ENCODE data around the gene F7. TPM values are rescaled to one million over a fixed set of nuclear protein-coding genes. Genes with fewer than 3 reads are reported as not detected.

F7 gene
- not detected in 2 replicates for total RNA-seq

GRCh38 chr13:113105032-113105920 is at the start of gene F7:
Gene F7, plus strand, starts transcription at chr13:113105791. Its CDS starts 51 bp downstream, at chr13:113105842.

GRCh38 chr13:113122550-113123225 is 17.1 kb downstream of the F7 start, which contains the start of gene F10:
Gene F10, plus strand, starts transcription at chr13:113122799. Its CDS starts 57 bp downstream, at chr13:113122856.

GRCh38 chr13:113157929-113158747 is 52.5 kb downstream of the F7 start, which contains the start of gene PROZ:
Gene PROZ, plus strand, starts transcription at chr13:113158648. Its CDS starts 13 bp downstream, at chr13:113158661.

Other genes starting within 250 kb of the F7 start
- gene MCF2L, start 136.6 kb upstream of the F7 start, total RNA-seq: 3.3 and 4.1 TPM in 2 replicates
- gene F10, start 17.0 kb downstream of the F7 start, total RNA-seq: not detected in 2 replicates
- not detected in 2 replicates for gene PROZ, start 52.9 kb downstream of the F7 start, total RNA-seq
- 65.5 and 67.2 TPM in 2 replicates for gene PCID2, start 102.9 kb downstream of the F7 start, total RNA-seq
- 103 and 104 TPM in 2 replicates for gene CUL4A, start 103.8 kb downstream of the F7 start, total RNA-seq
- gene LAMP1, start 191.4 kb downstream of the F7 start, total RNA-seq: 249 and 298 TPM in 2 replicates

Data from mammary microvascular endothelial cell (primary cell).